Measurements from ENCODE around the gene LMNTD2. TPM values are rescaled to one million over a fixed set of nuclear protein-coding genes. Genes with fewer than 3 reads are reported as not detected.

Gene LMNTD2
- total RNA-seq, 1 experiment from 2014 or later, result 18.4 TPM

- in situ Hi-C loops (cut with HindIII; ENCODE audit: low pct_unique_long_range_greater_than_20kb, low sequenced_read_pairs), result no loop called here
- no peak for DNase-seq (ENCODE audit: low read depth)
Observed at GRCh38 chr11:540583-541432, 19.7 kb downstream of the LMNTD2 start.

GRCh38 chr11:539971-540481, 20.5 kb downstream of the LMNTD2 start:
- DNase-seq (ENCODE audit: low read depth), result no peak
- in situ Hi-C loops (cut with HindIII; ENCODE audit: low pct_unique_long_range_greater_than_20kb, low sequenced_read_pairs), result no loop called here

- no peak for DNase-seq (ENCODE audit: low read depth)
- in situ Hi-C loops (cut with HindIII; ENCODE audit: low pct_unique_long_range_greater_than_20kb, low sequenced_read_pairs), result no loop called here
Observed at GRCh38 chr11:538431-539051, 22.0 kb downstream of the LMNTD2 start.

- no peak for DNase-seq (ENCODE audit: low read depth)
- in situ Hi-C loops (cut with HindIII; ENCODE audit: low pct_unique_long_range_greater_than_20kb, low sequenced_read_pairs), result no loop called here
Observed at GRCh38 chr11:537622-538430, 22.7 kb downstream of the LMNTD2 start.

GRCh38 chr11:536841-537621, 23.5 kb downstream of the LMNTD2 start, which contains the start of gene LRRC56:
TSS of gene LRRC56 (plus strand) at chr11:537527. CDS start at chr11:540685, 3,158 bp downstream.
- in situ Hi-C loops (cut with HindIII; ENCODE audit: low pct_unique_long_range_greater_than_20kb, low sequenced_read_pairs), result no loop called here
- peak; percentile 85 for DNase-seq (ENCODE audit: low read depth)

GRCh38 chr11:535519-536454, 24.8 kb downstream of the LMNTD2 start, which contains the start of gene HRAS:
TSS of gene HRAS (minus strand) at chr11:535576.
- in situ Hi-C loops (cut with HindIII; ENCODE audit: low pct_unique_long_range_greater_than_20kb, low sequenced_read_pairs), result no loop called here
- DNase-seq (ENCODE audit: low read depth), result peak; percentile 92

- in situ Hi-C loops (cut with HindIII; ENCODE audit: low pct_unique_long_range_greater_than_20kb, low sequenced_read_pairs), result no loop called here
- DNase-seq (ENCODE audit: low read depth), result no peak
Observed at GRCh38 chr11:535210-535518, 25.4 kb downstream of the LMNTD2 start.

GRCh38 chr11:534396-535209, 25.9 kb downstream of the LMNTD2 start:
- DNase-seq (ENCODE audit: low read depth), result no peak
- in situ Hi-C loops (cut with HindIII; ENCODE audit: low pct_unique_long_range_greater_than_20kb, low sequenced_read_pairs), result no loop called here

GRCh38 chr11:533586-534395, 26.7 kb downstream of the LMNTD2 start:
- no peak for DNase-seq (ENCODE audit: low read depth)
- in situ Hi-C loops (cut with HindIII; ENCODE audit: low pct_unique_long_range_greater_than_20kb, low sequenced_read_pairs), result no loop called here

GRCh38 chr11:532986-533585, 27.5 kb downstream of the LMNTD2 start:
- in situ Hi-C loops (cut with HindIII; ENCODE audit: low pct_unique_long_range_greater_than_20kb, low sequenced_read_pairs), result no loop called here
- no peak for DNase-seq (ENCODE audit: low read depth)

GRCh38 chr11:532527-532985, 28.0 kb downstream of the LMNTD2 start:
- in situ Hi-C loops (cut with HindIII; ENCODE audit: low pct_unique_long_range_greater_than_20kb, low sequenced_read_pairs), result no loop called here
- DNase-seq (ENCODE audit: low read depth), result no peak

GRCh38 chr11:531919-532526, 28.5 kb downstream of the LMNTD2 start:
- in situ Hi-C loops (cut with HindIII; ENCODE audit: low pct_unique_long_range_greater_than_20kb, low sequenced_read_pairs), result no loop called here

GRCh38 chr11:530960-531831, 29.3 kb downstream of the LMNTD2 start:
- in situ Hi-C loops (cut with HindIII; ENCODE audit: low pct_unique_long_range_greater_than_20kb, low sequenced_read_pairs), result no loop called here
- DNase-seq (ENCODE audit: low read depth), result no peak

More at GRCh38 chr11:531919-532526, 28.5 kb downstream of the LMNTD2 start:
- DNase-seq (ENCODE audit: low read depth), result no peak

Data from Caki2 (cell line).